Stimulated activated CD8-positive, alpha-beta memory T cell treated with anti-CD3 and anti-CD28 coated beads, Interleukin-15, amount 100 ng/mL, for 4 hours (primary cell): ENCODE results near the gene EVL.

Source experiments
- DNase-seq, 2 donors: peaks; one replicate each; pipeline ENCODE4 v3.0.0-alpha.2; 2020; ENCODE audit warnings: low read depth in 2 of 2

EVL gene

DNA sequence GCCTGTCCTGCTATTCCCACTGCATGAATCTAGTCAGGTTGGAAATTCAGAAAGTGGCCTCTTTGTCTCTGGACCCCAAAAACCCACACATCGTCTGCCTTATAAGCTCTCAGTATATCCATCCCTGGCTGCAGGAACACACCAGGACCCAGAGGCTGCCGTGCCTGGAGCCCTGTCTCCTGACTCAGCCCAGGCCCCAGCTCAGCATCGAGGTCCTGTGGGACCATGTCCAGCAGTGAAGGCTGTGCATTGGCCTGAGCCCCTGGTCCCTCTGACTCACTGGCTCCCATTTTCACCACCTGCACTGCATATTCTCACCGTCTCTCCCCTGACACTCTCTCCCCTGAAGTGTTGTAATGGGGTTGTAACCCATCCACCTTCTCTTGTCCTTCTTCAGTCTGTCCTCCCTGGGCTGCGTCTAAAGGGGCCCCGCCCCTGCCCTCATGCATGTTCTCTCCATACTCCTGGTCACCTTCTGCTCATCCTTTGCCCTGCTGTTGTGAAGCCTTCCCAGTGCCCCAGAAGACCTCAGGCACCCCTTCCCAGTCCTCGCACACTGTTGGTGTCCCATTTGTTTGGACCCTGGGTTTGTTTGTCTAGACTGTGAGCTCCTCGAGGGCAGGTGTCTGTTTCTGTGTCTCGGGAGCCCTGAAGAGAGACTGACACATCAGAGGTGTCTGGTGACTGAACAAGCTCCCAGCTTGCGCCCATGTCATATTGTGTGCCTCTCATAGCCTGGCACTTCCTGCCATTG lies 43.8 kb downstream of the EVL start:
- no peak for DNase-seq

DNA sequence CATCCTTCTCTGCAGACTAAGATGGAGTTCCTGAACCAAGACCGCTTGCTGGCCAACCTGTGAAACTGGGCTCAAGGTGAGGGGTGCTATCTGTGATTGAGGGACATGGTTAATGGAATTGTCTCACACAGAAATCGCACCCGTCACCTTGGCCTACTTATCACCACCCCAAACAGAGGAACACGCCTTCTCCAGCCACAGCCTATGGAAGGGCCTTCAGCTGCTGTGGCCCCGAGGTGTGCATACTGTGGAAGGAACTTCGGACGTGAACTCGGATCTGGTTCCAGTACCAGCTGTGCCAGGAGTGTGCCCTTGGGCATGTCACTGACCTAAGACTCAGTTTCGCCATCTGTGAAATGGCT lies 44.4 kb downstream of the EVL start:
- no peak for DNase-seq

DNA sequence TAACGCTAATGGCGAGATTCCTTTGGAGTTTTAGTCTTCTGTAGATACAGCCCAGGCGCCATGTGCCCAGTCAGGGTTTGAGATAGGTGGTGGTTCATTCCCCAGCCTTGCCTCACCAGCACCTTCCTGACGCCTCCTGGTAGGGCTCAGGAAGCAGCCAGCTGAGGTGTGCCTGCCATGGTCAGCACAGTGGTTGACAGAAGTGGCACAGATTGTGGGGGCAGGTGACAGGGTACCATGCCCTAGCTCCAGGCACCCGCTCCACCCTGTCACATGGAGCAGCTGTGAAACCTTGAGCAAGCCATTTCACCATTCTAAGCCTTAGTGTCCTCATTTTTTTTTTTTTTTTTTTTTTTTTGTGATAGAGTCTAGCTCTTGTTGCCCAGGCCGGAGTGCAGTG lies 45.6 kb downstream of the EVL start:
- DNase-seq, result no peak

DNA sequence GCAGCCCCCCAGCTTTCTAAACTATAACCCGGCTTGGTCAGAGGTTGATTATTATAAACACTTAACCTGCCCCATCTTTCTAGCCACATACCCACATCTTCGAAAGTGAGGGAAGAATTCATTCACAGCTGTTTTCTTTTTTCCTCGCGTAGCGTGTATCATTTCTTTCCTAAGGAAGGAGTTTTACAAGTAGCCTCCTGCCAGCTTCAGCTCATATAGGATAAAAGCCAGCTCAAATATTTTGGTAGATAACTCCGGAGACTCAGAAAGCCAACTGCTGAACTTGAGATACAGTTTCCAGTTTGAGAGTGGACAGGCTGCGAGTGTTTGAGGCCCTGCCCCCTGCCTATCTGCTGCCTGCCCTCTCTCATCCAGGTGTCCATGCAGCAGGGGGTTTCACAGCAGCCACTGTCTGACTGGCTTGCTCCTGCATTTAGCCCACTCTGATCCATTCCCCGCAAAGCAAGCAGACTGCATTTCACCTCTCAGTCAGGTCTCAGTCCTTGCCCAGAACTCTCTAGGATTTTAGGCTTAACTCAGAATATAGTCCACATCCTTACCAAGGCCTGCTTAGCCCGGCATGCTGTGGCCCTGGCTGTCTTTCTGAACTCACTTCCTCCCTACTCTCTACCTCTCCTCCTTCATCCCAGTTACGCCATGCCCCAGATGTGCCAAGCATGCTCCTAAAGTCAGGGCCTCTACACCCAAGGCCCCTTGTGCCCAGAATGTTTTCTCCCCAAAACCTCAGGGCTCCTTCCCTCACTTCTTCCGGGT lies 46.9 kb downstream of the EVL start:
- no peak for DNase-seq

DNA sequence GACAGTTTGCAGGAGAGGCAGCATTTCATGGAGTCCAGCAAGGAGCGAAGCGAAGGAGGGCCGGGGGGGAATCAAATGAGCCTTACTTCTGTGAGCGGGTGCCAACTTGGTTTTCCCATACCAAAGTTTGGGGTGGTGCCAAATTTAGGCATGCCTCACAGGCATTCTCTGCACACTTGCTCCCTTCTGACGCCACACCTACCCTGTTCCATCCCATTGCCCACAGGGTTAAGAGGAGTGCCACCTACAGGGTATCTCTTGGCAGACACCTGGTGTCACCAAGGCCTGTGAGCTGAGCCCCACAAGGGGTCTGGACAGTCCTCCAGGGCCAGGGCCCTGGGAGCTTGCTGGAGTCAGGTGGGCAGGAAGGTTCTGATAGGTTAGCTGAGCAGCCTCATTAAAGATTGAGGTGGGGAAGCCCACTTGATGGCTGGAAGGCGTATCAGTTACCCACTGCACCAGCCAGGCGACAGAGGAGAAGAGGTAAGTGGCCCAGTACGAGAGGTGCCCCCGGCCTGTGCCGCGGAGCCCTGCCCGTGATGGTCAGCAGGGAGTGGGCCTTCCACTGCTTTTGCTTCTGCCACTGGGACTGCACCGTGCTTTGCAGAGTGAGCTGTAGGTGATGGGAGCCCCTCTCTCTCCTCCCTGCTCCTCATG lies 49.0 kb downstream of the EVL start:
- DNase-seq, result no peak

DNA sequence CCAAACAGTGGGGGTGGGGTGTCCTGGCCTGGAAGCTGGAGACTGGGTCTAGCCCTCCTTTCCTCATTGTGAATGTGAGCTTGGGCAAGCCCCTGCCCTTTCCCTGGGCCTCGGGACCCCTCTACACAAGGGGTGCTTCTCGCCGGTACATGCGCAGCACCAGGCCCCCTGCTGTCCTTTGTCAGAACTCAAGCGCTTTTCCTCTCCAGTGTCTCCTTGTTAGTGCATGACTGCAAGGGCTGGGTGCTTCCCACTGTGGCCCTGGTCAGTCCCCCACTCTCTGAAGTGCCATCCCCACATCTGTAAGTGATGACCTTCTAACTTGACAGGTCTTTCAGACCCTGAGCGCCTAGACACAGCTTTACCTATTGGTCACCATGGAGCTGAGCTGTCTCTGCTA lies 50.0 kb downstream of the EVL start:
- no peak for DNase-seq

DNA sequence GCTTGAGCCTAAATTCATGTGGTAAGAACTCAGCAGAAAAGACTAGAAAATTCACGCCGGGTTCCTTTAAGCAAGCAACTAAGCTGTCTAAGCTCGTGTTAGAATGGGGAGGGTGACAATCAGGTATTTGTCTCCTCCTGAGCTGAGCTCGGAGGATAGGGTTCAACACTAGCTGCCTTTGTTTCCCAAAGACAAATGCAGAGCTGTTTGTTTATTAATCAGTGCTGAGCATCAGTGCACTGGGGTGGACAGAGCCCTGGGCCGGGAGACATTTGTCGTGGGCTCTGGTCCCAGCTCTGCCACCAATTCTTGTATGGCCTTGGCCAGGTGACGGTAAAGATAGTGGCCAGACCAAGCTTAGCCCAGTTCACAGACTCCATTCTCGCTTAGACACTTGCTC lies 50.5 kb downstream of the EVL start:
- no peak for DNase-seq

DNA sequence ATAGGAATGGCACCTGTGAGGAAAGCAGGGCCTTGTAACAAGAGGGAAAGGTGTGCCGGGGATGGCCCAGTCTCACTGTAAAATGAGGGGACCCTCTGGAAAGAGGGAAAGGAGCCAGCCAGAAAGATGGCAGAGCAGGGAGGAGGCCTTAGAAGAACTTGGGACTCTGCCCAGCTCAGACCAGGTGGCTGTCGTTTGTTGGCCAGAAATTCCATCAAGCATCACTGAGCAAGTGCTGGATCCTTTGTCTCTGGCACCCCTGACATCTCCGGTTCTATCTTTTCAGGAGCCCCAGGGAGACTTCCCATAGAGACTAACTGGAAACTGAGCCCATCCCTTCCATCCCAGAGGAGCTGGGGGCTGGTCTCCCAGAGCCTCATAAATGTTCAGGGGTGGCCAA lies 50.9 kb downstream of the EVL start:
- no peak for DNase-seq

DNA sequence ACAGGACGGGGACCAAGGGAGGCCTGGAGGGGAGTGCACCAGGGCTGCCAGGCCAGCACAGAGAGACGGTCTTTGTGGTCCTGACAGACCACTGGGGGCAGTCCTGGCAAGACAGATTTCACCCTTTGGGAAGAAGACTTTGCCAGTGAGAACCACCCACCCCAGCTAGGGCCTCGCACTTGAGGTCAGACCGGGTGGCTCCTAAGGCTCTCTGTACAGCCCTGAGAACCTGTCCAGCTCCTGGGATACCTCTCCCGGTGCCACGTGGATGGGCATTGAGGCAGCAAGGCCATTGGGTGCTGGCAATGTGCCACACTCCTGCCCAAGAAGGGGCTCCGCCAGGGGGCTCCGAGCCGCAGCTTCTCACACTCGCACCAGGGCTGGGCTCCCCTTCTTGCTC lies 51.8 kb downstream of the EVL start:
- DNase-seq, result no peak

DNA sequence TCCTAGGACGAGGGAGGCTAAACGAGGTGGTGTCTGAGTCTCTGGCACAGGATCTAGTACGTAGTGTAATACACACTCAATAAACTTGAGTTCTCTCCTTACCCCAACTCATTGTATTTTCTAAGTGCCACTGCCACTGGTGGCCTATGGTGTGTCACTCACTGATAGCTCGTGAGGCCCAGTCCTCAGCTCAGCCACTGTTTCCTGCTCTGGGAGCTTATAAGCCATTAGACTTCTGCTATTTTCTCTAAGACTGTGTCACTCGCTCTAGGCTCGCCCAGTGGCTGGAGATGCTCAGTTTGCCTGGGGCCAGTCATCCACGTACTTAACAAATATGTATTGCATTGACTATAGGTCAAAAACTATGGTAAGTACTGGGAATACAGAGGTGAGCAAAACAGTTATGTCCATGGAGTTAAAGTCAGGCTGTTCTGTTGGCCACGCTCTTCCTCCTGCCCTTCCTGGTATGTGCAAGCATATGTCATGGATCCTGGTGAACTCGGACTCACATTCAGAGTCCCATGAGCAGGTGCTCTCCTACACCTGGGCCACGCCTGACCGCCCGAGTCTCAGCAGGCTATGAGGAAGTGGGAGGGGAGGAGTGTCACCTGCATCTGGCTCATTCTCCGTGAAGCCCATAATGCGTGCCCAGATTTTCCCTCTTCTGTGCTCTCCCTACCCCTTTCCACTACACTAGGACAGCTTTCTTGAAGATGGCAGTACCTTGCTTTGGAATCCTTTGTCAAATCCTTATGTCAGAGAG lies 52.6 kb downstream of the EVL start:
- no peak for DNase-seq

DNA sequence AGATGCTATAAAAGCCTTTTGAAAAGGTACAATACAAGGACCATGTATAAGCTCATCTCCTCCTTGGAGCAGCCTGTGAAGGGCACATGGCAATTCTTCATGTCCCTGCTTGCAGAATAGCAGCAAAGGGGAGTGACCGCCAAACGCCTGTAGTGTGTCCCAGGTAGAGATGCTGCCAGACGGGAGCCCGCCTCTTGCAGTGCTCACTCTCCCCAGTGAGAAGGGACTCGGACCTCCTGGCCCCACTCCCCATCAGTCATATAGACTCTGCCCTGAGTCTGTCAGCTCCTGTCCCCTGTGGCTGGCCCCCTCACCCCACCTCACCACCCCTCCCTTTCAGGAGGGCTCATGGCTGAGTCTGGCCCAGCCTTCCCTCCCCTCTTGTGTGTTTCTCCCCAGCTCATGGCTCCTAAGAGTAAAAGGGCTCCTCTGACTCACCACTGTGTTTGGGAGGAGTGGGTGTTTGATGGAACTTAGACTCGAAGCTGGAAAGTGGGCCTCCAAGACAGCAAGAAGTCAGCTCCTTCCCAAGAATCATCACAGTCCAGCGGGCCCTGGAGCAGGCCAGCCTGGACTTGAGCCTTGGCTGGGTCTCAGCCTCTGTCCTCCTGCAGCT lies 53.3 kb downstream of the EVL start:
- DNase-seq, result no peak

DNA sequence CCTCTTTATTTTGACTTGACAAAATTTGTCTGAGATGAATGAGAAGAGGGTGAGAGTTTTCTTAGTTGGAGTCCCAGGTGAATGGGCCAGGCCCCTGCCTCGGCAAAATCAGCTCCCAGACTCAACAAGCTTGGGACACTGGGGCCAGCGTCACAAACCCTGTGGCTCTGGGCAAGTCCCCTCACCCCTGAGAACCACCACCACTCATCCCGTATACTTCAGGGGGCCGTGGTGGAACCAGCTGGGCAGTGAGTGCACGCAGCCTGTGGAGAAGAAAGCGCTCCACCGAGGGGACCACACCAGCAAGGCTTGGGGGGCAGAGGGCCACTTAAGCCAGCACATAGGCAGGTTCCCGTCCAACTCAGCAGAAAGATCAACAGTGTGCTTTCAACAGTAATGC lies 54.0 kb downstream of the EVL start:
- no peak for DNase-seq

DNA sequence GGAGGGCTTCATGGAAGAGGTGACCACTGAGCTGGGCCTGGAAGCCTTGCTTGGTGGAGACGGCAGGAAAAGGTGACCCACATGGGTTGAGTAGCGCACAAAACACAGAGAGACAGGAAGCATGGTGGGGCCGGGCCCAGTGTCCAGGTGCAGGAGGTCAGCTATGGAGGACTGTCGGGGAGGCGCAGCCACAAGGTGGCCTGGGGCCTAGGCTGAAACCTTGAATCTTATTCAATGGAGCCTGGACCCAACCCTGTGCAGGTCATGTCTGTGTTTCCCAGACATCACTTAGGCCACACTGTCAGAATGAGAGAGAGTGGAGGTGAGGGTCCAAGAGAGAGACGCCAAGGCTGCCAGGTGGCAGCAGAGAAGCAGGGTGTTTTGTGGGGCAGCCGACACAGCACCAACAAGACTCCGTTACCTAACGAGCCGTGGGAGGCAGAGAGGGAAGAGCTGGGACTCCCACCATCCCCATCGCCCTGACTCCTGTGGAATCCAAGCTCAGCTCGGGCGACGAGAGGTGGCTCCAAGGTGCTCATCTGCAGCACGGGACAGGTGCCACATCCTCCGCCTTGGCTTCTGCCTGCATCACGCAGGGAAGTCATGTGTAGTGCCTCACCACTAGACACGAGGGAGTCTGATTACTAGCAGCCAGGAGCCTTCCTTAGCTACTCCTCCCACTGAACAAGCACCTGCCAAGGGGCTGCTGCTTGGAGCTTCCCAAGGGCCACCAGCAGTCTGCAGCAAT lies 55.5 kb downstream of the EVL start:
- no peak for DNase-seq

DNA sequence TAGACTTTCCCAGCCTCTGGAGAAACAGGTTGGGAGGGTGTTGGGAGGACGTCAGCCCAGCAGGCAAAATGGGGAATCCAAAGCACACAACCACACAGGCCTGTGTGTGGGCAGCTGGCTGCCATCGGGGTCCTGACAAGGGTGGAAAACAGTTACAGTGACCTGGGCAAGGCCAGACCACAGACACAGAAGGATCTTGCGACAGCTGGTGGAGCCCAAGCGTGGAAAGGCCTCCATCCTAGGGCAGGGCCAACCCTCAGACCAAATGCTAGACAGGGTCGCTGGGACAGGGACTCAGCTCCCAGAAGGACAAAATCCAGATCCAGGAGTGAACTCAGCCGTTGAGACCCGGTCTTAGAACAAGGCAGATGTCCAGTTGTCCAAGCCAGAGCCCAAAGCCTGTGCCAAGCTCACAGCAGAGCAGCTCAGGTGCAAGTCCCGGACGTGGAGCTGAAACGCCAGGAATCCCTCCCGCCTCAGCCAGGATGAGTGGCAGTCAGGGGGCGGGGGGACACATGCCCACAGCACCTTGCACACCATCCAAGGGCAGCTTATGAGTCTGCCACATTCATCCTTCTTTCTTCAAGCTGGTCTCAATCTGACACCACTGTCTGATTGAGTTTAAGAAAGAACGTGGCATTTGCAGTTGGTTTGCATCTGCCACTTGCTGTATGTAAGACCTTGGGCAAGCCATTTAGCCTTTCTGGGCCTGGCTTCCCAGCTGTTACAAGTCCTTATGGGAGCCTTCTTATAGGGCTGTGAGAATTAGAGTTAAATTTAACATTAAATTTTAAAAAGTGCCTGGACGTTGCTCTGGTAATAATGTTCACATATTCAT lies 56.6 kb downstream of the EVL start:
- DNase-seq, result no peak

DNA sequence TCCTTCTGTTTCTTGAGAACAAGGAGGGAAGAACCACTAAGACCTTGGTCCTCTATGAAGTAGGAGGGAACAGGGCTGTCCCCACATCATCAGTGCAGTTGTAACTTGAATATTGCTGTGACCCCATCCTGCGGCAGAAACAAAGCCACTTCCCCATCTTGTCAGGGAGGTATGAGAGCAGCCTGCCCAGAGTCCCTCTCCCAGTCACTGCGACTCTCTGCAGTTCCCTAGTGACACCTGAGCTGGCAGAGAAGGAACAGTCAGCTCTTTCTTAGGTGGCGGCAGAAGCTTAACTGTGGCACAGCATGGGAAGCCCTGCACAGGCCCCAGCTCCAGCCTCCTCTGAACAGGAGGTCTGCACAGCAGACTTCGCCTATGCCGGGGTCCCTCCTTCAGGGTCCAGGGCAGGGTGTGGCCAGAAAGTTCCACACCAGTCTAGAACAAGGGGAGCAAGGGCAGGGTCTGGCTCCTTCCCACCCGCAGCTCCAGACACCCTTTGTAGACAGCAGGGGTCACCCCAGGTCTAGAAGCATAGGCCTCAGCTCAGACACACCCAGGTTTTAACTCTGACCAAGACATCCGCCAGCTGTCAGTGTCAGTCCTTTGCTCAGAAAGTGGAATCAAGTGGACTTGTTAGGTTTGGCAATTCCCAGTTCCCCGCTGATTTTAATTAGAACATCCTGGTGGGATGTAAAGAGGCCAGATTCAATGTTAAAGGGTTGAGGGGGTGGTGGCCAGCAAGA lies 57.4 kb downstream of the EVL start:
- DNase-seq, result no peak

DNA sequence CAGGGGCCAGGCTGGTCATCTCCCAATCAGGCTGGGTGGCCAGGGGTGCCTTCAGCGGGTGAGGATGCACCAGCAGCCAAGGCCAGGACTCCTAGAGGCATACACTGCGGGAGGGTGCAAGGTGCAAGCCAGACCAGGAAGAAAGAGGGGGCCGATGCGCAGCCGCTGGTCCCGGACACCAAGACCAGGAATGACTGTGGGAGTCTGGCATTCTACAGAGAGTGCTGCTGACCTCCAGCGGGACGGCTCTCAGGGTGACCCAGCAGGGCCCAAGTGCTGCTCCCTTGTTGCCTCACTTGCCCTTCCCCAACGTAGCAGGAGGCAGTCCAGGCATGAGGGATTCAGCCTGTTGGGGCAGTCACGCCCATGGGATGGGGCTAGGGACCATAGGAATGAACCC lies 58.4 kb downstream of the EVL start:
- no peak for DNase-seq

DNA sequence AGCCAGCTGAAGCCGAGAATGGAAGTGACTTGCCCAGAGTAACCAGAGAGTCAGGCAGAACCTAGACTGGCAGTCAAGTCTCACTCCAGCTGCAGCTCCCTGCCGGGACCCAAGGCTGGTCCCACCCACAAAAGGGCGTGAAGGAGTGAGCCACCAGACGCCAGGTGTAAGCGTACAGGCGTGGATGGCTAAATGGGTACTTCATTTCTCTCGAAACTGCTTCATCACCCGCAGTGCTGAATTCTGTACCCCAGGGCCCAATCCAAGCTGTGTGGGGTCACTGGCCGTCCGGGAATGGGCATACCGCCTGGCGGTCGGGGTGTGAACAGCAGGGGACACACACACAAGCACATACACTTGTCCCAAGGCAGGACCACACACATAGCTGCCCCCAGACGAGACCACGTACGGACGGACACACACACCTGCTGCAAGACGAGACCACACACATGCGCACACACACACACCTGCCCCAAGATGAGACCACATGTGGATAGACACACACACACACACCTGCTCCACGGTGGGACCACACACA lies 59.4 kb downstream of the EVL start:
- no peak for DNase-seq

DNA sequence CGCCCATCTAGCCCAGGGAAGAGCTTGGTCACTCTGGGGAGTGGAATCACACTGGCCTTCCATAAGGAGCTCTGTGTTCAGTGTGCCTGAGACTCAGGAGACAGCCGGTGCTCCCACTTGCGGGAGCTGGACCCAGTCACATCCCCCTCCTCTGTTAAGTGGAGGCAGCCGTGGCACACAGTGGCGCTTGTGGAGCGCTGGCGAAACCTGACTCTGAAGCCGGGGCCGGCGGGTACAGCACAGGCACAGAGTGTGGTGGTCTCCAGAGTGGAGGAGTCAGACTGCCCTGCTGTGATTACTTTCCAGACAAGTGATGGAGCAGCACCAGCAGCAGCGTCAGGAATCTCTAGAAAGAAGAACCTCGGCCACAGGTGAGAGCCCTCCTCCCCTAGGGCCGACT lies 61.2 kb downstream of the EVL start:
- no peak for DNase-seq

DNA sequence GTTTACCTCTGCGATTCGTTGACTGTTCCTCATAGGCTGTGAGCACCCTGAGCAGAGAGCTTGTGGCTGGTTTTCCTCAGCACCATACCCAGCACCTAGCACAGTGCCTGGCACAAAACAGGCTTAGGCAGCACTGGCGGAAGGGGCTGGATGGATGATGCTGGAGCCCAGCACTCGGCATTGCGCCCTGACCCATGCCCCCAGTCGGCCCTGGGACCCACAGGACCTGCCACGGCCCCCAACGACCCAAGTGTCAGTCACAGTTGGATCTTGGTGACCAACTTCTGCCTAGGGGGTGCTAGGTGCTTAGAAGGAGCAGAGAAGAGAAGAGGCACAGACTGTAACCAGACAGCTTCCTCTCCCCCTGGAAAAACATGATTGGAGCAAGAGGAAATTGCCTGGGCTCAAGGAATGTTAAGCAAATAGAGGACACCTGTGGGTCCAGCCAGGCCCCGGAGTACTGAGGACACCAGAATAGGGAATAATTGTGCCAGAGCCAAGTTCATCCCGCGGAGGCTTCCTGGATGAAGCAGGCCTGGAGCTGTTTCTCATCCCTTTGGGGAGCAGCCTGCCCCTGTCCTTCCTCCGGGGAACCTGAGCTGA lies 62.7 kb downstream of the EVL start:
- DNase-seq, result no peak
